Heart left ventricle (tissue), 13 donors: ENCODE results near the gene CCSER1.

Experiments used
- POLR2A ChIP-seq, 2 donors: fragments of 450-650 bp; IDR thresholded peaks; one replicate each; pipeline ENCODE4 v1.6.1; 2017; ENCODE audit warnings: antibody characterized with exemption in 2 of 2, mild to moderate bottlenecking in 2 of 2, moderate library complexity in 2 of 2
- TF ChIP-seq, protein P1 (sequence below), 12 donors: fragments of 200-600 bp; sonication (generic) in 4 of 12; IDR thresholded peaks; one replicate each; pipeline versions ENCODE4 v1.5.0 to v1.8.0; 2018 to 2022; ENCODE audit warnings: antibody characterized with exemption in 12 of 12, mild to moderate bottlenecking in 5 of 12
- donor health status: ischemic (EF 13 %, LVEDD 7.1; RV severe dilation, severe dysfunction).
- donor health status: DM: no; HTN: yes; CAD: no.
- donor health status: DM: no; HTN: no; CAD: no.
- donor health status: ischemic (EF 25% LVEDD 6.9; RV normal size, moderate dysfunction).
- donor health status: ischemic (EF 25% LVEDD 5.7; RV mildly dilated, moderate dysfunction).
- donor health status: ischemic (EF 35%, LVEDD 5.7; RV mildly dilated, moderate dysfunction).
- donor health status: nonischemic (EF 11% LVEDD 7.7; RV severe dilation, severe dysfunction).
- donor health status: DM: yes; HTN: yes; CAD: no.
- donor health status: PGD.
- donor health status: ischemic (EF 29% LVEDD 5.4; RV normal size, mild dysfunction).
- donor health status: nonischemic (EF 23%, LVEDD 6.1; RV moderate dilation, normal function).

DNA sequence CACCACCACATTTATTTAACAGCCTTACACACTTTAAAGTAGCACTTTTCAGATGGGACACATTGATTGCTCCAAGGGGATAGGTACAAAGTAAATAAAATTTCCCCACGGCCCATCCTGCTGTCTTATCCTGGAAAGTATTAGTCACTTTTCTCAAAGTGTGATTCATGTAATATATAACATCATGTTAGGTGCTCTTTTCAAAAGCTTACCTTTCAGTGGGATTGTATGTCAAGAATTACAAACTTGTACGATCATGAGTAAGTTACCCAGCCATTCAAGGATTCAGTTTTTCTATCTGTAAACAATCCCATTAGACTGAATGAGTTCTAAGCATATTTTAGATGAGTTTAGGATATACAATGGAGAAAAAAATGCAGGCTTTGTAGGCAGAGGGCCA is 1300.0 kb downstream of the CCSER1 start:
- TF ChIP-seq, protein P1, sequence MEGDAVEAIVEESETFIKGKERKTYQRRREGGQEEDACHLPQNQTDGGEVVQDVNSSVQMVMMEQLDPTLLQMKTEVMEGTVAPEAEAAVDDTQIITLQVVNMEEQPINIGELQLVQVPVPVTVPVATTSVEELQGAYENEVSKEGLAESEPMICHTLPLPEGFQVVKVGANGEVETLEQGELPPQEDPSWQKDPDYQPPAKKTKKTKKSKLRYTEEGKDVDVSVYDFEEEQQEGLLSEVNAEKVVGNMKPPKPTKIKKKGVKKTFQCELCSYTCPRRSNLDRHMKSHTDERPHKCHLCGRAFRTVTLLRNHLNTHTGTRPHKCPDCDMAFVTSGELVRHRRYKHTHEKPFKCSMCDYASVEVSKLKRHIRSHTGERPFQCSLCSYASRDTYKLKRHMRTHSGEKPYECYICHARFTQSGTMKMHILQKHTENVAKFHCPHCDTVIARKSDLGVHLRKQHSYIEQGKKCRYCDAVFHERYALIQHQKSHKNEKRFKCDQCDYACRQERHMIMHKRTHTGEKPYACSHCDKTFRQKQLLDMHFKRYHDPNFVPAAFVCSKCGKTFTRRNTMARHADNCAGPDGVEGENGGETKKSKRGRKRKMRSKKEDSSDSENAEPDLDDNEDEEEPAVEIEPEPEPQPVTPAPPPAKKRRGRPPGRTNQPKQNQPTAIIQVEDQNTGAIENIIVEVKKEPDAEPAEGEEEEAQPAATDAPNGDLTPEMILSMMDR (IDR thresholded peaks at IDR 0.05): no peak
- TF ChIP-seq POLR2A (IDR thresholded peaks at IDR 0.05): no peak
